ENCODE measurements around the gene SSR3.

SSR3 gene

DNA sequence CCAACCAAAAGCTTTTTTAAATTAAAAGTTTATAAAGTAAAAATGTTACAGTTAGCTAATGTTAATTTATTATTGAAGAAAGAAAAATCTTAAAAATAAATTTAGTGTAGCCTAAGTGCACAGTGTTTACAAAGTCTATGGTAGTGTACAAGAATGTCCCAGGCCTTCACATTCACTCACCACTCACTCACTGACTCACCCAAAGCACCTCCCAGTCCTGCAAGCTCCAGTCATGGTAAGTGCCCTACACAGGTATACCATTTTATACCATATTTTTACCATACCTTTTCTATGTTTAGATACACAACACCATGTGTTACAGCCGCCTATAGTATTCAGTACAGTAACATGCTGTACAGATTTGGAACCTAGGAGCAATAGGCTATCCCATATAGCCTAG lies 29.1 kb downstream of the SSR3 start:
- Histone ChIP-seq H3K9me3 (ENCODE audit: control insufficient read depth, low read length) (no peaks in the 10 kb centered on the region), H3K27me3 (replicated peaks; ENCODE audit: control insufficient read depth, insufficient read depth, low read length, poor library complexity, severe bottlenecking) (no peaks in the 10 kb centered on the region), H3K27ac (ENCODE audit: insufficient read depth, low read length, poor library complexity, severe bottlenecking) (no peak overlapping the region), H3K36me3 (ENCODE audit: control insufficient read depth, insufficient read depth, low read length) (peaks cover 2% of the 10 kb centered on the region), H3K4me1 (ENCODE audit: control insufficient read depth, insufficient read depth, low read length, poor library complexity, severe bottlenecking) (peaks cover 6% of the 10 kb centered on the region), H3K4me3 (ENCODE audit: insufficient read depth, low read depth, low read length, poor library complexity, severe bottlenecking) (no peak overlapping the region)
- DNase-seq, result no peak

DNA sequence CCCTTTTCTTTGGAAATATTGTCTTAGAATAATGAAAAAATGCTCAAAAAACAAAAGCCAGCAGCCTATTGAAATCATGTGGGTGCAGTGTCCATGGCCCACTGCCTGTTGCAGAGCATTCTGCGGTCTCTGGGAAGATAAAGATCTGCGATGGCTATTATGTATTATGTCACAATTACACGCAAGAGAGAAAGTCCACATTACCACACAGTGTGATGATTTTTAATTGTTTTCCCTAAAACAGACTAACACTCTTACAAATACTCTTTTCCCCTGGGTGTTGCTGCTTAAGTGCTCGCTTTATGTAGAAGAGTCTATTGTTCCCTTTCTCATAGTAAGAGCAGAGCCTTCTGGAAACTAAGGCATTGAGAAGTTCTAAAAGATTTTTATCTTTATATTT lies 32.2 kb downstream of the SSR3 start:
- Histone ChIP-seq H3K27me3 (replicated peaks; ENCODE audit: control insufficient read depth, insufficient read depth, low read length, poor library complexity, severe bottlenecking) (no peaks in the 10 kb centered on the region), H3K4me3 (ENCODE audit: insufficient read depth, low read depth, low read length, poor library complexity, severe bottlenecking) (no peak overlapping the region), H3K27ac (ENCODE audit: insufficient read depth, low read length, poor library complexity, severe bottlenecking) (no peak overlapping the region), H3K4me1 (ENCODE audit: control insufficient read depth, insufficient read depth, low read length, poor library complexity, severe bottlenecking) (peaks cover 6% of the 10 kb centered on the region), H3K9me3 (ENCODE audit: control insufficient read depth, low read length) (no peaks in the 10 kb centered on the region), H3K36me3 (ENCODE audit: control insufficient read depth, insufficient read depth, low read length) (no peaks in the 10 kb centered on the region)
- DNase-seq, result no peak

DNA sequence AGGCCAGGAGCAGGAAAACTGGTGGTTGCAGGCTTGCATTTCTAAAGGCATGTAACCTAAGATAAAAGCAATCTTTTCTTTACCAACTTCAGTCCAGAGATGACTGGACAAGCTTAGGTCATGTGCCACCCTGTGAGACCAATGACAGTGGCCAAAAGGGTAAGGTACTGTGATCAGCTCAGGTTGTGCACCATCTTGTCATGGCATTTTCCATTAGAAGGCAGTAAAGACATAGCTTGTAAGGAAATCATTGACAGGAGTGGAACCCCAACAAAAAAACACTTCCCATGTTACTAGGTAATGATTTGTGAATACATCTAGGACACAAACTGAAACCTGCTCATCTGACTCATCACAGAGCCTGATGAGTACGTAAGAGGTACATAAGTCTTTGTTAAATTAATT lies 35.2 kb downstream of the SSR3 start:
- no peak overlapping the region for H3K4me3 ChIP-seq (ENCODE audit: insufficient read depth, low read depth, low read length, poor library complexity, severe bottlenecking)
- no peaks in the 10 kb centered on the region for H3K27me3 ChIP-seq (replicated peaks; ENCODE audit: control insufficient read depth, insufficient read depth, low read length, poor library complexity, severe bottlenecking)
- H3K36me3 ChIP-seq (ENCODE audit: control insufficient read depth, insufficient read depth, low read length), result no peaks in the 10 kb centered on the region
- no peak overlapping the region for H3K27ac ChIP-seq (ENCODE audit: insufficient read depth, low read length, poor library complexity, severe bottlenecking)
- peaks cover 1% of the 10 kb centered on the region for H3K4me1 ChIP-seq (ENCODE audit: control insufficient read depth, insufficient read depth, low read length, poor library complexity, severe bottlenecking)
- no peak for DNase-seq
- H3K9me3 ChIP-seq (ENCODE audit: control insufficient read depth, low read length), result no peaks in the 10 kb centered on the region

DNA sequence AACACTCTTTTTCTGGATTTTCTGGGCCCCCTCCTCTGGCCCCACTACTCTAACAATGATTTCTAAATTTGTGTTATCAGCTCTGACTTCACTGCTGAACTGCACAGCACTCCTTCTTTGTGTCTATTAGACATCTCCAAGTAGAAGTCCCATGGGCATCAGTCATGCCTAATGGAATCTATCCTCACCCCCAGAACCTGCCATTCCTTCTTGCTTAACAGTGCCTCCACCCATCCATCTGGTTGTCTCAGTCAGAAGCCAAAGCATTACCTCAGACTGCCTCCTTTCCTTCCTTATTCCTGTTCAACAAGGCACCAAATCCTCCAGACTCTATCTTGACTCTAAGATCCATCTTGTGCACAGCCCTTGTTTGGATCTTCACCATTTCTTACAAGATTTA lies 36.2 kb downstream of the SSR3 start:
- no peak overlapping the region for H3K4me3 ChIP-seq (ENCODE audit: insufficient read depth, low read depth, low read length, poor library complexity, severe bottlenecking)
- H3K9me3 ChIP-seq (ENCODE audit: control insufficient read depth, low read length), result no peaks in the 10 kb centered on the region
- H3K27ac ChIP-seq (ENCODE audit: insufficient read depth, low read length, poor library complexity, severe bottlenecking), result no peak overlapping the region
- no peaks in the 10 kb centered on the region for H3K4me1 ChIP-seq (ENCODE audit: control insufficient read depth, insufficient read depth, low read length, poor library complexity, severe bottlenecking)
- no peak for DNase-seq
- H3K36me3 ChIP-seq (ENCODE audit: control insufficient read depth, insufficient read depth, low read length), result no peaks in the 10 kb centered on the region
- H3K27me3 ChIP-seq (replicated peaks; ENCODE audit: control insufficient read depth, insufficient read depth, low read length, poor library complexity, severe bottlenecking), result no peaks in the 10 kb centered on the region

DNA sequence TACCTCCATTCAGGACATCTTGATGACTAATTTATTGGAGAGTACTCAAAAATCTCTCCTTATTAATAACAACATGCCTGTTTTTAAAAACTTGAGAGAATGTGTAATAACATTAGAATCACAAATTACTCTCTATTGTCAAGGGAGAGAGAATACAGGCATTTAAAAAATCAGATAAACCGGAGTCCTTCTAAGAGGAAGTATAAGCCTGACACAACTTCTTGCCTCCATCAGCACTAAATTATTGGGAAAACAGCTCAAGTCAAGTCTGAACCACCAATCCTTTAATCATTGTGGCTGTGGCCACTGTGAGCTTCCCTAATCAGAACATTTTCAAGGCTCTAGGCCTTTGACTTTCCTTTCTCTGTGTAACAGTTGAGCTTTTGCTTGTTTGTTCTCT lies 38.0 kb downstream of the SSR3 start:
- Histone ChIP-seq H3K4me3 (ENCODE audit: insufficient read depth, low read depth, low read length, poor library complexity, severe bottlenecking) (no peak overlapping the region), H3K36me3 (ENCODE audit: control insufficient read depth, insufficient read depth, low read length) (no peaks in the 10 kb centered on the region), H3K27ac (ENCODE audit: insufficient read depth, low read length, poor library complexity, severe bottlenecking) (no peak overlapping the region), H3K4me1 (ENCODE audit: control insufficient read depth, insufficient read depth, low read length, poor library complexity, severe bottlenecking) (no peaks in the 10 kb centered on the region), H3K9me3 (ENCODE audit: control insufficient read depth, low read length) (no peaks in the 10 kb centered on the region), H3K27me3 (replicated peaks; ENCODE audit: control insufficient read depth, insufficient read depth, low read length, poor library complexity, severe bottlenecking) (no peaks in the 10 kb centered on the region)
- no peak for DNase-seq

DNA sequence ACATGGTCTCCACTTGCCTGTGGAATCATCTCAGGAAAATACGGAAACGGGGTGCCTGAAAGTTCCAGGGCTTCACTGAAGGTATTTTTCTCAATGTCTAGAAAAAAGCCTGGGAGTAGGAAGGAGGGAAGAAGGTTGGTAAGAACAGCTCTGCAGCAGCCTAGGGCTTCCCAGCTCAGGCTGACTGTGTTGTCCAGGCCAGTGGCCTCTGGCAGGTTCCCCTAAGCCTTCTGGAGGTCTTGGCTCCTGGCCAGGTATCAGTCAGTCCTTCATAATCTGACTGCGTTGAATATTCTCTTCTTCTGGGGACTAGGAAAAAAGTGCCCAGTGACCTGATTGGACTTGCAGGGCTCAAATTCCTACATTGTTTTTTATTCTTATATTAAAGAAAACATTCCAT lies 38.6 kb downstream of the SSR3 start:
- Histone ChIP-seq H3K27me3 (replicated peaks; ENCODE audit: control insufficient read depth, insufficient read depth, low read length, poor library complexity, severe bottlenecking) (no peaks in the 10 kb centered on the region), H3K9me3 (ENCODE audit: control insufficient read depth, low read length) (no peaks in the 10 kb centered on the region), H3K4me3 (ENCODE audit: insufficient read depth, low read depth, low read length, poor library complexity, severe bottlenecking) (no peak overlapping the region), H3K4me1 (ENCODE audit: control insufficient read depth, insufficient read depth, low read length, poor library complexity, severe bottlenecking) (no peaks in the 10 kb centered on the region), H3K36me3 (ENCODE audit: control insufficient read depth, insufficient read depth, low read length) (no peaks in the 10 kb centered on the region), H3K27ac (ENCODE audit: insufficient read depth, low read length, poor library complexity, severe bottlenecking) (no peak overlapping the region)
- no peak for DNase-seq

DNA sequence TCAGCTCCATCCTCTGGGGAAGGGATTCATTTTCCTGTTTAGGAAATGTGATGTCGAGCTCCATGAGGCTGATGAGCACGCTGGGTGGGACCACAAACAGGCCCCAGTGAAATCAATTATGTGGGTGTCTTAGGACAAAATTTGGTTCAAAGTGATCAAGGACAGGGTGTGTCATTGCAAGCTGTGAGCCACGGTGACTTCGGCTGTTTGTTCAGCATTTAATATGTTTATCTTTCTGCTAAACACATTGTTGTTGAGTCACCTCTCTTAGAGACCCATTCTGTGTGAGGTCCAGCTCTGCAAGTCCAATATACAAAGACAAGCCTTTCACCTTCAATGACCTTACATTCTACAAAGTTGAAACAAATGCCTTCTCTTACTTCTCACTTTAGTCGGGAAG lies 41.3 kb downstream of the SSR3 start:
- Histone ChIP-seq H3K4me1 (ENCODE audit: control insufficient read depth, insufficient read depth, low read length, poor library complexity, severe bottlenecking) (no peaks in the 10 kb centered on the region), H3K9me3 (ENCODE audit: control insufficient read depth, low read length) (no peaks in the 10 kb centered on the region), H3K36me3 (ENCODE audit: control insufficient read depth, insufficient read depth, low read length) (no peaks in the 10 kb centered on the region), H3K27me3 (replicated peaks; ENCODE audit: control insufficient read depth, insufficient read depth, low read length, poor library complexity, severe bottlenecking) (no peaks in the 10 kb centered on the region), H3K4me3 (ENCODE audit: insufficient read depth, low read depth, low read length, poor library complexity, severe bottlenecking) (no peak overlapping the region), H3K27ac (ENCODE audit: insufficient read depth, low read length, poor library complexity, severe bottlenecking) (no peak overlapping the region)
- no peak for DNase-seq

DNA sequence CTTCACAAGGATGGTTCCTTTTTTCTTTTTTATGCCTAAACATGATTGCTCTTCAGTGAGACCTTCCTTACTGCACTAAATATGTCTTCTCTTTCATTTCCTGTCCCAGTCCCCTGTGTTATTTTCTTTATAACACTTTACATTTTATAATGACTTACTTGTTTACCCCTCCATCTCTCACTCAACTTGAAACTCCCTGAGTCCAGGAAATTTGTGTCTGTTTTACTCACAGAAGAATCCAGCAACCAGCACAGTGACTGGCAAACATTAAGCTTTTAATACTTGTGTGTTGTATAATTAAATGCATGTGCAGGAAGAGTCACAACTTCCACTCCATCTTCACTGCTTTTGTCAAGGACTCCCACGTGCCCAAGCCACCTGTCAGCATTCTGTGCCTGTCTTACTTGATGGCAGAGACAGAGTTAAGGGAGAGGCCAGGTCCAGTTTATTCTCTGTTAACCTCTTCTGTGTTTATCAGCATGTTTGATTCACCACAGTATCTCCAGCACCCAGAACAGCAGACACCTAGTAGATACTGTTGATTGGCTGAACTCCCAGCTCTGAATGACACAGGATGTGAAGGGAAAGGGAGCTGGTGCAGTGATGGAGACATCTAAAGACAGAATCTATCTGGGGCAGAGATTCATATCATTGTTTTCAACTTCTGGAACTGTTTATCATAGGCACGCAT lies 42.8 kb downstream of the SSR3 start:
- Histone ChIP-seq H3K4me3 (ENCODE audit: insufficient read depth, low read depth, low read length, poor library complexity, severe bottlenecking) (no peak overlapping the region), H3K27ac (ENCODE audit: insufficient read depth, low read length, poor library complexity, severe bottlenecking) (no peak overlapping the region), H3K27me3 (replicated peaks; ENCODE audit: control insufficient read depth, insufficient read depth, low read length, poor library complexity, severe bottlenecking) (no peaks in the 10 kb centered on the region), H3K4me1 (ENCODE audit: control insufficient read depth, insufficient read depth, low read length, poor library complexity, severe bottlenecking) (no peaks in the 10 kb centered on the region), H3K36me3 (ENCODE audit: control insufficient read depth, insufficient read depth, low read length) (no peaks in the 10 kb centered on the region), H3K9me3 (ENCODE audit: control insufficient read depth, low read length) (no peaks in the 10 kb centered on the region)
- no peak for DNase-seq

DNA sequence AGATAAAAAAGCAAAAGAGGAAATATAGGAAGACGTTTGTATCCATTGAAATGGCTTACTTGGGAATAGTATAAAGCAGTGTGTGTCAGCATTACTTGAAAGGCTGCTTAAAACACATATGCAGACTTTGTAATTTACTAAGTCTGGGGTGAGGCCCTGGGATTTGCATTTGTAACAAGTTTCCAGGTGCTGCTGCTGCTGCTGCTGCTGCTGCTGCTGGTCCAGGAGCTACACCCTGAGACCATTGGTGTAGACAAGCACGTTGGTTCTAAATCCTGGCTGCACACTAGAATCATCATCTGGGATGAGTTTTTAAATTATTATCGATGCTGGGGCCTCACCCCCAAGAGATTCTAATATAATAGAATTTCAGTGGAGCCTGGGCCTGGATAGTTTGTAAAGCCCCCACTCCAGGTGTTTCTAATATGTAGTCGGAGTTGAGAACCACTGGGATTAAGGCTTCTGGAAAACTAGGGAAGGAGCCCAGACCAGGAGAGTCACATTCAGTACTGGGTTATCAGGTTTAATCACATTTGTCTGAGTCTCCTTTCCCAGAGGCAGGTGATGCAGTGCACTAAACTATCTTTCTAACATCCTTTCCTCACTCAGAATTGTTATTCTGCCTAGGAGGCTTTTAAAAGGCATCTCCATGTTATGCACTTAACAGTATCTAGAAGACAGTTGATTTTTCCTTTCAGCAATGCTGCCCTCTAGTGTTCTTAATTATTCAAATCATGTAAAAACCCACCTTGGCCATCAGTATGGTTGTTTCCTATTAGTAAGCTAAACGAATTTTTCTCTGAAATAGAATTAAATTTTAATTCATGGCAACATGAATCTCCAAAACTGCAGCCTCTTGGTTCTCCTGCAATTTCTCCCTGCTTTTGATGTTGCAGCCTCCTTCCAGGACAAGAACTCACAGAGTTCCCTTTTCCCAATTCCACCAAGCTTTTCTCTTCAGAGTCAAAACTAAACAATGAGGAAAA lies 45.4 kb downstream of the SSR3 start:
- DNase-seq, result no peak
- no peak overlapping the region for H3K4me3 ChIP-seq (ENCODE audit: insufficient read depth, low read depth, low read length, poor library complexity, severe bottlenecking)

DNA sequence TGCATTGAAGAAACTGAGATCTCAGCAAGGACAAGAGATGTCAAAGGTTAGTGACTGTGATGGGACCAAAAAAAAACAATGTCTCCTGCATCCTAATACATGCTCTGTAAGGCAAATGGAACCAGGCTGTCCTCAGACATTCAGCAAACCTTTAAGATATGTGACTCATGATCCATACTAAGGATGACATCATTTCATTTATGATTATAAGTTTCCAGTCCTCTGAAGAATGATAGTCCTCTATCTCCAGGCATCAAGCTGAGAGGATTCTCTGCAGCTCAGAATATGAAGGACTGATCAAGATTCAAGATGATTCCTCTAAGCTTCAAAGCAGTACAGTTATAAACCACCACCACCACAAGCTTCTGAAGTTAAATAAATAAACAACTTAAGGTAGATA lies 47.6 kb downstream of the SSR3 start:
- H3K4me1 ChIP-seq (ENCODE audit: control insufficient read depth, insufficient read depth, low read length, poor library complexity, severe bottlenecking), result no peaks in the 10 kb centered on the region

More for the DNA sequence above, 45.4 kb downstream of the SSR3 start:
- Histone ChIP-seq H3K27ac (ENCODE audit: insufficient read depth, low read length, poor library complexity, severe bottlenecking) (no peak overlapping the region), H3K36me3 (ENCODE audit: control insufficient read depth, insufficient read depth, low read length) (no peaks in the 10 kb centered on the region), H3K9me3 (ENCODE audit: control insufficient read depth, low read length) (no peaks in the 10 kb centered on the region), H3K4me1 (ENCODE audit: control insufficient read depth, insufficient read depth, low read length, poor library complexity, severe bottlenecking) (no peaks in the 10 kb centered on the region), H3K27me3 (replicated peaks; ENCODE audit: control insufficient read depth, insufficient read depth, low read length, poor library complexity, severe bottlenecking) (no peaks in the 10 kb centered on the region)

More for the DNA sequence above, 47.6 kb downstream of the SSR3 start:
- no peak overlapping the region for H3K4me3 ChIP-seq (ENCODE audit: insufficient read depth, low read depth, low read length, poor library complexity, severe bottlenecking)
- DNase-seq, result no peak
- H3K9me3 ChIP-seq (ENCODE audit: control insufficient read depth, low read length), result no peaks in the 10 kb centered on the region
- H3K27ac ChIP-seq (ENCODE audit: insufficient read depth, low read length, poor library complexity, severe bottlenecking), result no peak overlapping the region
- no peaks in the 10 kb centered on the region for H3K36me3 ChIP-seq (ENCODE audit: control insufficient read depth, insufficient read depth, low read length)
- H3K27me3 ChIP-seq (replicated peaks; ENCODE audit: control insufficient read depth, insufficient read depth, low read length, poor library complexity, severe bottlenecking), result no peaks in the 10 kb centered on the region

All from effector memory CD4-positive, alpha-beta T cell (primary cell).